CD14-positive monocyte (primary cell): ENCODE measurements around the gene EDDM13. TPM values are rescaled to one million over a fixed set of nuclear protein-coding genes. Genes with fewer than 3 reads are reported as not detected.

ENCODE experiments used
- DNase-seq, 3 donors: peaks; one replicate each; pipeline ENCODE4 v3.0.0-alpha.2; 2011 to 2022
- H2AFZ ChIP-seq: 2 replicates; pipeline ENCODE4 v1.6.0; 2012; ENCODE audit warnings: mild to moderate bottlenecking, low read depth, low read length, inconsistent platforms; ENCODE audit not compliant: insufficient read depth, poor library complexity, severe bottlenecking
- H3K27ac ChIP-seq, 2 donors: 1 replicate in 1 of 2; 2 replicates in 1 of 2; pipeline ENCODE4 v1.5.1; 2012 to 2013; ENCODE audit warnings: low read length in 2 of 2, control low read depth in 1 of 2, inconsistent platforms in 1 of 2, low read depth in 1 of 2, mild to moderate bottlenecking in 1 of 2
- H3K27me3 ChIP-seq, 2 donors: one replicate each; pipeline versions ENCODE4 v1.6.0 to v1.6.1; 2011 to 2013; ENCODE audit warnings: low read length in 2 of 2; ENCODE audit not compliant: control insufficient read depth in 2 of 2, insufficient read depth in 2 of 2
- H3K36me3 ChIP-seq, 2 donors: replicated peaks in 1 of 2; 1 replicate in 1 of 2; 2 replicates in 1 of 2; pipeline versions ENCODE4 v1.5.1 to v1.6.1; 2012 to 2013; ENCODE audit warnings: low read length in 2 of 2, control low read depth in 1 of 2, inconsistent platforms in 1 of 2, mild to moderate bottlenecking in 1 of 2; ENCODE audit not compliant: insufficient read depth in 2 of 2, control insufficient read depth in 1 of 2
- H3K4me1 ChIP-seq, 2 donors: 1 replicate in 1 of 2; 2 replicates in 1 of 2; pipeline versions ENCODE4 v1.5.1 to v1.6.1; 2012 to 2013; ENCODE audit warnings: low read length in 2 of 2, control low read depth in 1 of 2, inconsistent platforms in 1 of 2, mild to moderate bottlenecking in 1 of 2, moderate library complexity in 1 of 2; ENCODE audit not compliant: insufficient read depth in 2 of 2, control insufficient read depth in 1 of 2
- H3K4me2 ChIP-seq: replicated peaks from 2 replicates; pipeline ENCODE3; 2012; ENCODE audit warnings: low read length, moderate library complexity, mild to moderate bottlenecking; ENCODE audit not compliant: poor library complexity, severe bottlenecking; ENCODE audit errors: extremely low read depth
- H3K4me3 ChIP-seq, 3 experiments: fragments of 200-600 bp in 1 of 3; sonication (generic) in 1 of 3; replicated peaks in 1 of 3; 1 replicate in 2 of 3; 2 replicates in 1 of 3; pipeline ENCODE4 v1.5.1; 2011 to 2013; ENCODE audit warnings: low read length in 3 of 3, mild to moderate bottlenecking in 3 of 3, control low read depth in 2 of 3, low read depth in 2 of 3, inconsistent platforms in 1 of 3, moderate library complexity in 1 of 3
- H3K79me2 ChIP-seq: 2 replicates; pipeline ENCODE4 v1.6.0; 2012; ENCODE audit warnings: mild to moderate bottlenecking, control low read depth, inconsistent platforms, low read length, moderate library complexity; ENCODE audit not compliant: insufficient read depth
- H3K9ac ChIP-seq: 2 replicates; pipeline ENCODE4 v1.6.0; 2017; ENCODE audit warnings: low read length, mild to moderate bottlenecking; ENCODE audit not compliant: insufficient read depth, poor library complexity, severe bottlenecking
- H3K9me3 ChIP-seq, 2 donors: replicated peaks in 1 of 2; 1 replicate in 1 of 2; 2 replicates in 1 of 2; pipeline versions ENCODE4 v1.5.1 to v1.6.1; 2012 to 2013; ENCODE audit warnings: low read length in 2 of 2, control low read depth in 1 of 2; ENCODE audit not compliant: control insufficient read depth in 1 of 2, insufficient read depth in 1 of 2
- H4K20me1 ChIP-seq: 2 replicates; pipeline ENCODE4 v1.6.0; 2012; ENCODE audit warnings: mild to moderate bottlenecking, low read length, control low read depth, moderate library complexity; ENCODE audit not compliant: insufficient read depth
- H3K27ac Mint-ChIP-seq, 7 donors: one replicate each; pipeline ENCODE4 v1.8.0; 2020; ENCODE audit warnings: mild to moderate bottlenecking in 7 of 7, mixed read lengths in 7 of 7, moderate library complexity in 6 of 7, inconsistent platforms in 2 of 7
- H3K27me3 Mint-ChIP-seq, 3 donors: one replicate each; pipeline ENCODE4 v1.8.0; 2021 to 2022; ENCODE audit warnings: low read depth in 3 of 3, mild to moderate bottlenecking in 3 of 3, mixed read lengths in 3 of 3, moderate library complexity in 3 of 3, inconsistent platforms in 1 of 3
- H3K36me3 Mint-ChIP-seq, 2 donors: one replicate each; pipeline ENCODE4 v1.8.0; 2020; ENCODE audit warnings: mixed read lengths in 2 of 2, inconsistent platforms in 1 of 2, mild to moderate bottlenecking in 1 of 2
- H3K4me1 Mint-ChIP-seq: one replicate; pipeline ENCODE4 v1.8.0; 2020; ENCODE audit warnings: mild to moderate bottlenecking, mixed read lengths
- H3K4me3 Mint-ChIP-seq, 2 donors: one replicate each; pipeline ENCODE4 v1.8.0; 2020; ENCODE audit warnings: mild to moderate bottlenecking in 2 of 2, mixed read lengths in 2 of 2, moderate library complexity in 1 of 2
- H3K9me3 Mint-ChIP-seq, 7 donors: one replicate each; pipeline ENCODE4 v1.8.0; 2020 to 2022; ENCODE audit warnings: mixed read lengths in 7 of 7, mild to moderate bottlenecking in 6 of 7, moderate library complexity in 6 of 7, inconsistent platforms in 2 of 7
- CTCF ChIP-seq: fragments of 200-600 bp; IDR thresholded peaks from one replicate; pipeline ENCODE4 v1.8.0; 2022; ENCODE audit warnings: antibody characterized with exemption, mild to moderate bottlenecking
- WGBS: methylation state at CpG from one replicate; pipeline ENCODE4 v1.1.5; 2013; ENCODE audit warnings: missing lambda C conversion rate; ENCODE audit not compliant: insufficient coverage; 5-methylcytosine and 5-hydroxymethylcytosine counted together
- intact Hi-C, 2 donors: fragments of 100-400 bp; cut with micrococcal nuclease; formaldehyde crosslinking; loops; one replicate each; pipeline versions ENCODE4 v1.15.0 to v1.15.1; 2023
- polyA minus RNA-seq: library from RNA; depleted of rRNA, polyadenylated mRNA; stranded (reverse); fragments of >200 nt; gene quantifications from 2 replicates; pipeline ENCODE4 v1.2.3, GENCODE V29; 2012
- polyA plus RNA-seq, 3 donors: library from polyadenylated mRNA; depleted of rRNA in 1 of 3; unstranded in 2 of 3; stranded (reverse) in 1 of 3; fragments of 300-500 nt in 2 of 3; fragments of >200 nt in 1 of 3; fragmentation: Illumina TruSeq in 2 of 3; gene quantifications; 1 replicate in 2 of 3; 2 replicates in 1 of 3; pipeline ENCODE4 v1.2.3, GENCODE V29; 2012 to 2021
- total RNA-seq, 12 experiments: library from RNA in 1 of 12; stranded (reverse) in 1 of 12; fragments of 120-200 nt in 1 of 12; gene quantifications; one replicate each; pipeline ENCODE4 v1.2.4 and lab custom pipeline; 2013 to 2026; ENCODE audit warnings: mixed read lengths in 6 of 12, inconsistent platforms in 1 of 12

Gene EDDM13
- 0.12 TPM for total RNA-seq (2013)
- polyA plus RNA-seq (under 1 TPM; 0.25 to 0.70 (median 0.61) TPM), polyA minus RNA-seq (0.56 TPM in 1 of 2 replicates, not detected in the other), total RNA-seq (lab: John Stamatoyannopoulos, UW) (0 to 1.5 (median 0.08) reads per million in 11 experiments)

GRCh38 chr19:56272161-56272798 lies at the start of gene EDDM13:
Gene EDDM13 (plus strand): TSS chr19:56272748. CDS start chr19:56272835, 87 bp downstream.
- 96% methylated on average over 4 of the region's 6 CpGs for WGBS
- H3K27ac Mint-ChIP-seq = peak within 1 kb of the TSS in 6 of 7 donors; percentile 69 to 90 (median 88)

GRCh38 chr19:56222901-56223300 lies 49.6 kb upstream of the EDDM13 start:
- Histone ChIP-seq H3K9ac (no peak overlapping the region), H3K4me2 (no peak overlapping the region), H2AFZ (no peak overlapping the region), H3K36me3 (peaks cover 6 to 19% of the 10 kb centered on the region in 2 donors), H3K79me2 (no peaks in the 10 kb centered on the region), H3K4me1 (no peaks in the 10 kb centered on the region), H3K27ac (no peak overlapping the region), H3K4me3 (no peak overlapping the region), H4K20me1 (no peaks in the 10 kb centered on the region), H3K9me3 (no peaks in the 10 kb centered on the region), H3K27me3 (peaks cover 0 to 2% of the 10 kb centered on the region in 2 donors)
- Mint-ChIP-seq H3K4me1 (peaks cover 3% of the 10 kb centered on the region), H3K36me3 (peaks cover 25 to 34% of the 10 kb centered on the region in 2 donors), H3K27ac (no peak overlapping the region), H3K4me3 (no peak overlapping the region), H3K27me3 (peaks cover 2 to 7% (median 4%) of the 10 kb centered on the region in 3 donors), H3K9me3 (peaks cover 0 to 2% (median 0%) of the 10 kb centered on the region in 7 donors)
- WGBS = 96% methylated on average over 4 of the region's 6 CpGs
- no peak for DNase-seq
- TF ChIP-seq CTCF = no peak
- intact Hi-C loops = no loop called here

More at GRCh38 chr19:56272161-56272798, at the start of gene EDDM13:
- Histone ChIP-seq H4K20me1 (no peaks in the 10 kb centered on the region), H3K9ac (no peak within 1 kb of the TSS), H3K79me2 (no peaks in the 10 kb centered on the region), H2AFZ (no peak within 1 kb of the TSS), H3K4me2 (no peak within 1 kb of the TSS), H3K4me3 (no peak within 1 kb of the TSS), H3K27ac (peak within 1 kb of the TSS in 1 of 2 donors; percentile 86), H3K4me1 (peaks cover 21 to 28% of the 10 kb centered on the region in 2 donors), H3K27me3 (no peaks in the 10 kb centered on the region), H3K9me3 (no peaks in the 10 kb centered on the region), H3K36me3 (peaks cover 0 to 3% of the 10 kb centered on the region in 2 donors)
- no peak within 1 kb of the TSS for H3K4me3 Mint-ChIP-seq
- H3K27me3 Mint-ChIP-seq = peaks cover 0 to 2% (median 0%) of the 10 kb centered on the region in 3 donors
- TF ChIP-seq CTCF = no peak
- H3K4me1 Mint-ChIP-seq = peaks cover 40% of the 10 kb centered on the region
- intact Hi-C loops = loop anchor here (5.0 kb wide), 1 partner anchor 40 kb away; the partner anchor contains the start of gene ZSCAN5A (in 2 of the 2)
- DNase-seq = no peak
- H3K9me3 Mint-ChIP-seq = peaks cover 0 to 4% (median 0%) of the 10 kb centered on the region in 7 donors
- peaks cover 22 to 29% of the 10 kb centered on the region in 2 donors for H3K36me3 Mint-ChIP-seq
